ENCODE data around the gene DNAH17.

DNAH17 gene

DNA sequence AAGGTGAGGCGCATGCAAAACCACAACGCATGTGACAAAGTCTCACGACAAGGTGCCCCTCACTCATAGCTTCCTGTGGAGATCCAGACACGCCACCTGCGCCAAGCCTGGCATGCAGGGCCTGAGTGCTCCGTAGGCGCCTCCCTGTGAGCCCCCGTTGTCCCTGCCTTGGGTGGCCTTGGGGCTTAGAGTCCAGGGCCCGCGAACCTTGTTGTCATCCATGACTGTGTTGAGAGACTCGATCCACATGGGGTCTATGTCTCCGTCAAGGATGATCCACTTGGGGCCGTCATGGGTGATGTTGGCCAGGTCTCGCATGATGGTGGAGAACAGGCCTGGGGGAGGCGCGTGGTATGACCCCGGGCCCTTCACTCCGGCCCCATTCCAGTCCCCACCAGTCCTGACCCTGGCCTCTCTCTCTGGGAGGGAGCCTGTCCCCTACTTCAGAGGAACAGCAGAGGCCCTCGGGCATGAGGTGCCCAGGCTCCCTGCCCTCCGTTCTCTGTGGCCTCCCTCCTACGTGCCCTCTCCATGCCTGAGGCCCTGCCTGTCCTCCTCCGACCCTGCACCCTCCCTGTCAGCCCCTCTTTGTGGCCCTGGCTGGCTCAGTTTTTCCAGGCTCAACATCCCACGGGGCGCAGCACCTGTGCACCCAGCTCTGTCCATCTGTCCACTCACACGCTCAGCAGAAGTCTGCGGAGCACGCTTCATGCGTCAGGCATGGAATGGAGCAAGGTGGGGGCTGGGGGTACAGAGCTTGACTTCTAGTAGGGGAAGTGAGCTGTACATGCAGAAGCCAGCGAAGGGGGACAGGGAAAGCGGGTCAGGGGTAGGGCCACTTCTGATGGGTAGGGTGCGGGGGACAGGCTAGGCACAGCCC is 85.7 kb downstream of the DNAH17 start:
- DNase-seq: no peak

DNA sequence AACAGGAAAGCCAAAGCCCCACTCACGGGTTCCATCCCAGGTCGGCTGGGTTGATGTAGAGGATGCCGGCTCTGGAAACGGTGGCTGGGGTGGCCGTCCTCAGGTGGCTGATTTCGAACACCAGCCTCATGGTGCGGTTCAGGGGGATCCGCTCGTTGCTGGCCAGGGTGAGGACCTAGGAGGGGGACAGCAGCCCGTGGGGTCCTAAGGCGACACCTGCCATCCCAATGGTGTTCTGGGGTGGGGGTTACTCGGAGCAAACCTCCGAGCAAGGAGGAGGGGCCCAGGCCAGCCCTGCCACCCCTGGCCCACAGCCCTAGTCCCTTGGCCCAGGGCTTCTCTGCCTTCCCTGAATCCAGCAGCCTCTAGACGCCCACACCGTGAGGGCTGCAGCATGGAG is 86.5 kb downstream of the DNAH17 start:
- DNase-seq: no peak

- DNase-seq: no peak
Observed at GRCh38 chr17:78490156-78490555, 87.0 kb downstream of the DNAH17 start.

DNA sequence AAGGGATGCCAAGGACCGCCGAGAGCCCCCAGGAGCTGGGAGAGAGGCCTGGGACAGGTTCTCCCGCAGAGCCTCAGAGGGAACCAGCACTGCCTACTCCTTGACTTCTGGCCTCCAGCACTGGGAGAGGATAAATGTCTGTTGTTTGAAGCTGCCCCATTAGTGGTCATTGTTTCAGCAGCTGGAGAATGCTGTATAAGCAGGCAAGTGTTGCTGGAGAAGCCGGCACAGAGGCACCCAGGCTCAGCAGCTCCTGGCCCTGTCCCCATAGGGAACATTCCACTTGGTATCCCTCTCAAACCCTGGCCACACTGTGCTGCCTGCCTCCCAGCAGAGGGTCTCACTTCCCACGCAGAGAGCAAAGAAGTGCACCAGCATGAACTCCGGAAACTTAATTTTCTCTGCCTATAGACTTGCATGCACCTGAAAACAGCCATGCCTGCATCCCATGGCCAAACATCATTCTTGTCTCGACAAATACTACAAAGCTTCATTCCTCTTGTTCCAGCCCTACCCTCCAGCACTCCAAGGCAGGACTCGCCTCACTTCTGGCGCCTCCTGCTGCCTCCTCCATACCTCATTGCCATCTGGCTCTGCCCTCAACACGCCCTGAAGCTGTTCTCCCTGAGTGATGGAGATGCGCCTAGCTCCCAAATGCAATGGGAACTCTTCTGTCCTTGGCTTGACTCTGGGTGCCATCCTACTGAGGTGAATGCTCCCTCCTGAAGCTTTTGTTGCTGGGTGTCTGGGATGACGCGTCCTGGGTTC is 88.1 kb downstream of the DNAH17 start:
- no peak for DNase-seq

DNA sequence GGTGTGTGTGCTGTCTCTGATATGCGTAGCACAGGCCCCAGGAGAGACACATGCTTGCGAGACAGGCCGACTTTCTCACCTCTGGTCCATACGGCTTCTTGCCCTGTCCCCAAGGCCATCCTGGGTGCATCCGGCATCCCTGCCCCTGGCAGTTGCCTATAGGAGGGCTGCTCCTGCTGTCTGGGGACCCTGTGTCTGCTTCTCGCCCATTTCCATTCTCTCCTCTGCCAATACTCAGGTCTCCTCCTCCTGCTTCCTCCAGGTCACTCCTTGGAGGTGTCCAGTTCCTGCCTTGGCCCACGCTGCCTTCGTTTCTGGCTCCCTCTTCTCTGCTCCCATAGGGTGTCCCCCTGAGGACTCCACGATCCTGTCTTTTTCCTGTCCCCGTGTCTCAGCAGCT is 89.0 kb downstream of the DNAH17 start:
- DNase-seq: no peak

- DNase-seq: no peak
Observed at GRCh38 chr17:78486946-78487680, 90.1 kb downstream of the DNAH17 start.

- no peak for DNase-seq
Observed at GRCh38 chr17:78486228-78486802, 90.9 kb downstream of the DNAH17 start.

DNA sequence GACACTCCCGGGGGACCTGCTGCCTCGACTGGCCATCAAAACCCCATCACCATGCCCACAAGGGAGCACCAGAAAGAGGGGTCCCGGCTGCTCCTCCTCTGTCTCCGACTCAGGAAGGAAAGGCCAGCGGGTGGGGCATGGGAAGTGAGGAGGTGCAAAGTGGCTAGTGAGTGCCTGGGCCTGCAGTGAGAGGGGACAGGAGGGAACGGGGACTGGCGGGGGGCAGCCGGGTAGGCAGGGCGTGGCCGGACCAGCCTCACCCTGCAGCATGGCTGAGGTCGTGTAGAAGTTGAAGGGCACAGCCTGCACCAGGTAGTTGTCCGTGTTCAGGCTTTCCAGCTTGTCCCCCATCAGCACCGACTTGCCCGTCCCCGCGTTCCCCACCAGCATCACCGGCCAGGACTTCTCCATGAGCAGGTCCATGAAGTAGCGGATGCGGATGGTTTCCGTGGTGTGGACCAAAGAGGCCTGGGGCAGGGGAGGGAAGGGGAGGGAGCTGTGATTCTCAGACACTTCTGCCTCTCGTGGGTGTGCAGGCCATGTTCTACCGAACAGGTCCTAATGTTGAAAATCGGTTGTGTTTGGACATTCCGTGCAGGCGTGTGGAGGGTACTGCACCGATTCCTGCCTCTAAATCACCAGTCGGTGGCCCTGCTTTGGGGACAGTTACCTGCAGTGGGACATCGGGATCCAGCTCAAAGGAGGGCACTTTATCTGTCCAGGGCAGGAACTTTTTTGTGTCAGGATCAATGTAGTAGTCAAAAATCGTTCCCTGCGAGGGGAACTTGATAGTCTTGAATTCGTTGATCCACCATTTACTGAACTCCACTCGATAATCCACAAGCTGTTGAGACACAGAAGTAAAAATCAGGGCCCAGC is 91.7 kb downstream of the DNAH17 start:
- no peak for DNase-seq

GRCh38 chr17:78484271-78485246 is 92.6 kb downstream of the DNAH17 start:
- peak; percentile 49 to 64 for DNase-seq

DNA sequence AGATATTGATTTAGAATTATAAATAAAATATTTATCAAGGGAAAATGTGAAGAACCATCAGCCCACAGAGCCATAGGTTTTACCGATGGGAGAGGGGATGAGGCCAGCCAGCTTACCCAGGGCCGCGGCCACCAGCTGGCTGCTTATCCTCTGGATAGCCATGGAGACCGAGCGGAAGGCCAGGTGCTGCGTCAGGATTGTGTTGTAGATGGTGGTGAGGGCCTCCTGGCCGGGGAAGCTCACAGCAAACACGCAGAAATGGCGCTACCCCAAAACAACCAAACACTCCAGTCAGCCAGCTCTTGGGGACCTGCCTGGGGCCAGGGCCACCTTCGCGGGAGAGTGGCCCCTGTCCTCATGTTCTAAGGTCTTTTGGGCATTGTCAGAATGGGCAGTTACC is 97.8 kb downstream of the DNAH17 start:
- DNase-seq: no peak

DNA sequence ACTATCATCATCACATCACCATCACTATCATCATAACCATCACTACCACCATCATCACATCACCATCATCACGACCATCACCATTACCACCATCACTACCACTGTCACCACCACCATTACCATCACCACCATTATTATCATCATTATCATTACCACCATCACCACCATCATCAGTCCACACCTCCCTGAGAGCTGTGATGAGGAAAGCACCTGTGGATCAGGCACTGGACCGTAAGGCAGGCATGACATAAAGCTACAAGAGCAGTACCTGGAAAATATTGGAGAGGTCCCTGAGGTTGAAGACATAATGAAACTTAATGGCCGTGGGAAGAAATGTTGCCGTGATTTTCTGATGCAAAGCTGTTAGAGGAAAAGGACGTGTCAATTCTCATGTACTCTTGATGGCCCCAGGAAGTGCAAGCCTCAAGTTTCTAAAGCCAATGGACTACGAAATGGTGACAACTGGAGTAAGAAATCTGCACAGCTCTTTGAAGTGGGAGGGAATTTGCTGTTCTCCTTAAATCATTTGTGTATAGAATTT is 98.4 kb downstream of the DNAH17 start:
- no peak for DNase-seq

DNA sequence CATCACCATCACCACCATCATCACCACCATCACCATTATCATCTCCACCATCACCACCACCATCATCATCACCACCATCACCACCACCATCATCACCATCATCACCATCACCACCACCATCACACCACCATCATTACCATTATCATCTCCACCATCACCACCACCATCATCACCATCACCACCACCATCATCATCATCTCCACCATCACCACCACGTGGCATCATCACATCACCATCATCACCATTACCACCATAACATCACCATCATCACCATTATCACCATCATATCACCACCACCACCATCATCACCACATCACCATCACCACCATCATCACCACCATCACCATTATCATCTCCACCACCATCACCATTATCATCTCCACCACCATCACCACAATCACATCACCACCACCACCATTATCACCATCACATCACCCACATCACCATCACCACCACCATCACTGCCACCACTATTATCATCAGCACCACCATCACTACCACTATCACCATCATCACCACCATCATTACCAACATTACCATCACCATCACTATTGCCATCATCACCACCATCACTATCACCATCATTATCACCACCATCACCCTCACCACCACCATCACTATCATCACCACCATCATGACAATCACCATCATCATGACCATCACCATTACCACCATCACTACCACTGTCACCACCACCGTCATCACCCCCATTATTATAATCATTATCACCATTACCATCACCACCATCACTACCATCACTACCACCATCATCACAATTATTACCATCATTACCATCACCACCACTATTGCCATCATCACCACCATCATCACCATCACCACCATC is 99.1 kb downstream of the DNAH17 start:
- DNase-seq: no peak

GRCh38 chr17:78476973-78477372 is 100.2 kb downstream of the DNAH17 start:
- no peak for DNase-seq

GRCh38 chr17:78476149-78476548 is 101.0 kb downstream of the DNAH17 start:
- no peak for DNase-seq

- DNase-seq: no peak
Observed at GRCh38 chr17:78475211-78475610, 102.0 kb downstream of the DNAH17 start.

- no peak for DNase-seq
Observed at GRCh38 chr17:78474614-78475146, 102.5 kb downstream of the DNAH17 start.

DNA sequence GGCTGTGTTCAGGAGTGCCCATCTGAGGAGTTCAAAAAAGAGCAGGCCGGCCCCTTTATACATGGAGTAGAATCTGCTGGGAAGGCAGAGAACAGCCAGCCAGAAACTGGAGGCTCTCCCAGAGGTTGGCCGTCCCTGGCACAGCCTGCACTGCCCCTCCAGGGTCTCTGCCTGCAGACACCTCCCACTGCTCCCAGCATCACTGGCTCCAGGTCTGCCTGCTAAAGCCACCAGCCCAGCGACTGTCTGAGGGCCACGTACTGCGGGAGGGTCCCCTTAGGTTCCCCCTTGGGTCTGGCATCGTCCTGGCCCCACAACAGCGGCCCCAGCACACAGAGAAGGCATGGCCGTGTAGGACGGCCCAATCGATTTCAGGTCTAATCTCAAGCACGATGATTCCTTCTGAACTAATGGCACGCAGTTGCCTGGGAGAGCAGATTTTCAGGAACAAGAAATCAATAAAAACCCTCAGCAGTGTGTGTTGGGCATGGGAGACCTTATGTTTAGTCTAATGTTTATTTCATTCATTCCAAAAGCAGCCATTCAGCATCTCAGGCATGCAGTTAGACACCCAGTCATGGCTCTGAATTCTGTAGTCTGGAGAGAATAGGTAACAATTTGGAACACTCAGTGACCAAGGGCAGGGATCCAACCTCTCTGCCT is 103.1 kb downstream of the DNAH17 start:
- no peak for DNase-seq

DNA sequence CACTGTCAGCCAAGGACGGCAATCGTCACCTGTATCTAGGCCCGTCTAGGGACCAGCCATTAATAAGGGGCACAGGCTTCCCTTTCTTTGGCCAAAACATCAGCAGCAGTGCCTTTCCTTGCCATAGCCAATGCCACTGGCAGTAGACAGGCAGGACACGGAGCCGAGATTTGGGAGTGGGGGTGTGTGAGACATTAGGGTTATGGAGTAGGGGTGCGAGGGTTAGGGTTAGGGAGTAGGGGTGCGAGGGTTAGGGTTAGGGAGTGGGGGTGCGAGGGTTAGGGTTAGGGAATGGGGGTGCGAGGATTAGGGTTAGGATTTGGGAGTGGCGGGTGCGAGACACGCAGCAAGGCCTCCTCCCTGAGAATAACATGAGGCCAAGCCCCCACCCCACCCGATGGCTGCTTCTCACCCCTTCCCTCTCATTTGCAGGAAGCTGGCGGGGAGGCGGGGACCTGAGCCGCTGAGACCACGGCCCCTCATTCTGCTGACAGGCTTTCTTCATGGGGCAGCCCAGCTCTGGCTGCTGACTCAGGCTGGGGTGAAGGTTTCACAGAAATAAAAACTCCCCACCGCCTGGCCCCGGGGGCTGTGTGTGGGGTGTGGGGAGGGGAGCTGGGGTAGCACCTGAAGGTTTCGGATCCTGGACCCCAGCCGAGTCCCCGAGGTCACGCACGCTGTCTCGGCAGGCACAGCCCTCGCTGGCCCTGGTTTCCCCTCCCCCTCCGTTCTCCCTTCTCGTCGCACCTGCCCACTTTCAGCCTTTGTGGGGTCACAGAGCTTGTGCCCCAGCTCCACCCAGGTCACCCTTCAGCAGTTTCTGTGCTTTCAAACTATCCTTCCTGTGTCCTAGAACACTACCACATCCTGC is 104.9 kb downstream of the DNAH17 start:
- DNase-seq: no peak

All from stimulated activated CD4-positive, alpha-beta T cell treated with anti-CD3 and anti-CD28 coated beads, Interleukin-4, amount 100 ng/mL, for 4 hours (primary cell).